ENCODE results near the gene FCHO2. TPM values are rescaled to one million over a fixed set of nuclear protein-coding genes. Genes with fewer than 3 reads are reported as not detected.
"Not testable (repeated sequence)": the region's sequence is repeated elsewhere in the genome, so short reads cannot be mapped to it uniquely, and the experiment has no call there.

The FCHO2 gene
- total RNA-seq, 1 experiment from 2014 or later = 14.9 TPM

DNA sequence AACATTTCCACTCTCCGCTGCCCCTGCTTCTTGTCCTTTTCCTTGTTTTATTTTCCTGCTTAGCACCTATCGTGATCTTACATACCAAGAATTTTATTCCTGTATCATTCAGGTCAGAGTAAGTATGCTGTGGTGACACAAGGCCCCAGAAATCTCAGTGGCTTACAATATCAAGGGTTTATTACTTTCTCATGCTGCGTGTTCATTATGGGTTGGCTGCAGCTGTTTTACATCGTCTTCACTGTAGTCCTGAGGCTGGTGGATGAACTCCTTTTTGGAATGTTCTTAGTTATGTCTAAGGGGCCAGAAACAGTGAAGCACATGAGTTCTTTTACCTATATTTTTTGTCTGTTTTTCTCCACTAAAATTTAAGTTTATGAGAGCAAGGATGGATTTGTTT lies 51.2 kb downstream of the FCHO2 start:
- DNase-seq (ENCODE audit: low spot score) (no peak), ATAC-seq (no peak)
- TF ChIP-seq TEAD1 (CRISPR knock-in tag; IDR thresholded peaks at IDR 0.05) = no peak
- no peak for TF ChIP-seq ZNF671 (CRISPR knock-in tag; IDR thresholded peaks at IDR 0.05)
- TF ChIP-seq, protein P1, sequence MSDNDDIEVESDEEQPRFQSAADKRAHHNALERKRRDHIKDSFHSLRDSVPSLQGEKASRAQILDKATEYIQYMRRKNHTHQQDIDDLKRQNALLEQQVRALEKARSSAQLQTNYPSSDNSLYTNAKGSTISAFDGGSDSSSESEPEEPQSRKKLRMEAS (CRISPR knock-in tag; IDR thresholded peaks at IDR 0.05) = no peak
- TF ChIP-seq TEAD4 (CRISPR knock-in tag; IDR thresholded peaks at IDR 0.05) = no peak
- TF ChIP-seq ZNF121 (CRISPR knock-in tag; IDR thresholded peaks at IDR 0.05) = no peak
- no peak for TF ChIP-seq ELF4 (CRISPR knock-in tag; IDR thresholded peaks at IDR 0.05; ENCODE audit: low read depth)
- TF ChIP-seq, protein P2, sequence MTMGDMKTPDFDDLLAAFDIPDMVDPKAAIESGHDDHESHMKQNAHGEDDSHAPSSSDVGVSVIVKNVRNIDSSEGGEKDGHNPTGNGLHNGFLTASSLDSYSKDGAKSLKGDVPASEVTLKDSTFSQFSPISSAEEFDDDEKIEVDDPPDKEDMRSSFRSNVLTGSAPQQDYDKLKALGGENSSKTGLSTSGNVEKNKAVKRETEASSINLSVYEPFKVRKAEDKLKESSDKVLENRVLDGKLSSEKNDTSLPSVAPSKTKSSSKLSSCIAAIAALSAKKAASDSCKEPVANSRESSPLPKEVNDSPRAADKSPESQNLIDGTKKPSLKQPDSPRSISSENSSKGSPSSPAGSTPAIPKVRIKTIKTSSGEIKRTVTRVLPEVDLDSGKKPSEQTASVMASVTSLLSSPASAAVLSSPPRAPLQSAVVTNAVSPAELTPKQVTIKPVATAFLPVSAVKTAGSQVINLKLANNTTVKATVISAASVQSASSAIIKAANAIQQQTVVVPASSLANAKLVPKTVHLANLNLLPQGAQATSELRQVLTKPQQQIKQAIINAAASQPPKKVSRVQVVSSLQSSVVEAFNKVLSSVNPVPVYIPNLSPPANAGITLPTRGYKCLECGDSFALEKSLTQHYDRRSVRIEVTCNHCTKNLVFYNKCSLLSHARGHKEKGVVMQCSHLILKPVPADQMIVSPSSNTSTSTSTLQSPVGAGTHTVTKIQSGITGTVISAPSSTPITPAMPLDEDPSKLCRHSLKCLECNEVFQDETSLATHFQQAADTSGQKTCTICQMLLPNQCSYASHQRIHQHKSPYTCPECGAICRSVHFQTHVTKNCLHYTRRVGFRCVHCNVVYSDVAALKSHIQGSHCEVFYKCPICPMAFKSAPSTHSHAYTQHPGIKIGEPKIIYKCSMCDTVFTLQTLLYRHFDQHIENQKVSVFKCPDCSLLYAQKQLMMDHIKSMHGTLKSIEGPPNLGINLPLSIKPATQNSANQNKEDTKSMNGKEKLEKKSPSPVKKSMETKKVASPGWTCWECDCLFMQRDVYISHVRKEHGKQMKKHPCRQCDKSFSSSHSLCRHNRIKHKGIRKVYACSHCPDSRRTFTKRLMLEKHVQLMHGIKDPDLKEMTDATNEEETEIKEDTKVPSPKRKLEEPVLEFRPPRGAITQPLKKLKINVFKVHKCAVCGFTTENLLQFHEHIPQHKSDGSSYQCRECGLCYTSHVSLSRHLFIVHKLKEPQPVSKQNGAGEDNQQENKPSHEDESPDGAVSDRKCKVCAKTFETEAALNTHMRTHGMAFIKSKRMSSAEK (CRISPR knock-in tag; IDR thresholded peaks at IDR 0.05; ENCODE audit: borderline replicate concordance) = no peak
- no peak for TF ChIP-seq ZNF138 (CRISPR knock-in tag; conservative IDR thresholded peaks at IDR 0.05)
- no peak for TF ChIP-seq ZNF263 (CRISPR knock-in tag; IDR thresholded peaks at IDR 0.05; ENCODE audit: low read depth)
- TF ChIP-seq HMGA2 (CRISPR knock-in tag; IDR thresholded peaks at IDR 0.05) = no peak
- TF ChIP-seq NFYB (CRISPR knock-in tag; conservative IDR thresholded peaks at IDR 0.05; ENCODE audit: low read depth) = no peak
- no peak for TF ChIP-seq TCF7 (CRISPR knock-in tag; IDR thresholded peaks at IDR 0.05; ENCODE audit: low read depth)
- Mint-ChIP-seq H3K9me3 (no peaks in the 10 kb centered on the region), H3K4me3 (no peak overlapping the region), H3K36me3 (no peaks in the 10 kb centered on the region), H3K4me1 (peaks cover 16% of the 10 kb centered on the region), H3K27ac (no peak overlapping the region), H3K27me3 (ENCODE audit: low read depth) (no peaks in the 10 kb centered on the region)
- ChIA-PET POLR2A (no interaction called here), CTCF (interaction anchor here (1.4 kb wide), 1 partner anchor 89 kb away, joined by 3 read pairs; no protein-coding TSS in a partner anchor)

DNA sequence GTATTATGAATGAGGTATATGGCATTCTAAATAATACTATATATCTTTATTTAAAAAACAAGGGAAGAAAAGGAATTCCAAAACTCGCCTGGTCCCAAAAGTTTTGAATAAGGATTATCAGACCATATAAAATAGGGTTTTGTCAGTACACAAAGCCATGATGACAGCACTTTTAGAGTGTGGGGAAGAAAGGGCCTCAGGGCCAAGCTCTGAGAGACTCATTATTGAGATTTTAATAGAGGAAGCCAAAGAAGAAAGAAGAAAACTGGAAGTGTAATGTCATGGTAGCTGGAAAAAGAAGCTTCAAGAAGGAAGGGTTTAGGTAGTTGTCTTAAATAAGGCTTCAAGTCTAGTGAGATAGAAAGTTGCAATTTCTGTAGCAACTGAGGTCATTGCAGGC lies 53.0 kb downstream of the FCHO2 start:
- Mint-ChIP-seq H3K4me1 (peaks cover 16% of the 10 kb centered on the region), H3K36me3 (no peaks in the 10 kb centered on the region), H3K4me3 (no peak overlapping the region), H3K27me3 (ENCODE audit: low read depth) (no peaks in the 10 kb centered on the region), H3K9me3 (no peaks in the 10 kb centered on the region; the same call in 1 of the 2 replicates), H3K27ac (peak overlapping the region; percentile 39; the same call in 1 of the 2 replicates)
- no peak for DNase-seq (ENCODE audit: low spot score)
- no peak for TF ChIP-seq ZNF121 (CRISPR knock-in tag; IDR thresholded peaks at IDR 0.05)
- no peak for TF ChIP-seq NFATC4 (CRISPR knock-in tag; IDR thresholded peaks at IDR 0.05)
- TF ChIP-seq, protein P3, sequence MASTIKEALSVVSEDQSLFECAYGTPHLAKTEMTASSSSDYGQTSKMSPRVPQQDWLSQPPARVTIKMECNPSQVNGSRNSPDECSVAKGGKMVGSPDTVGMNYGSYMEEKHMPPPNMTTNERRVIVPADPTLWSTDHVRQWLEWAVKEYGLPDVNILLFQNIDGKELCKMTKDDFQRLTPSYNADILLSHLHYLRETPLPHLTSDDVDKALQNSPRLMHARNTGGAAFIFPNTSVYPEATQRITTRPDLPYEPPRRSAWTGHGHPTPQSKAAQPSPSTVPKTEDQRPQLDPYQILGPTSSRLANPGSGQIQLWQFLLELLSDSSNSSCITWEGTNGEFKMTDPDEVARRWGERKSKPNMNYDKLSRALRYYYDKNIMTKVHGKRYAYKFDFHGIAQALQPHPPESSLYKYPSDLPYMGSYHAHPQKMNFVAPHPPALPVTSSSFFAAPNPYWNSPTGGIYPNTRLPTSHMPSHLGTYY (CRISPR knock-in tag; IDR thresholded peaks at IDR 0.05) = no peak
- no peak for TF ChIP-seq IRF2 (CRISPR knock-in tag; IDR thresholded peaks at IDR 0.05; ENCODE audit: borderline replicate concordance, low read depth)
- TF ChIP-seq SMAD4 (CRISPR knock-in tag; IDR thresholded peaks at IDR 0.05) = no peak
- no peak for TF ChIP-seq SP1 (CRISPR knock-in tag; conservative IDR thresholded peaks at IDR 0.05)
- no peak for TF ChIP-seq ZNF317 (CRISPR knock-in tag; IDR thresholded peaks at IDR 0.05; ENCODE audit: borderline replicate concordance, low read depth)
- TF ChIP-seq, protein P4, sequence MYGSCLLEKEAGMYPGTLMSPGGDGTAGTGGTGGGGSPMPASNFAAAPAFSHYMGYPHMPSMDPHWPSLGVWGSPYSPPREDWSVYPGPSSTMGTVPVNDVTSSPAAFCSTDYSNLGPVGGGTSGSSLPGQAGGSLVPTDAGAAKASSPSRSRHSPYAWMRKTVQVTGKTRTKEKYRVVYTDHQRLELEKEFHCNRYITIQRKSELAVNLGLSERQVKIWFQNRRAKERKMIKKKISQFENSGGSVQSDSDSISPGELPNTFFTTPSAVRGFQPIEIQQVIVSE (CRISPR knock-in tag; IDR thresholded peaks at IDR 0.05; ENCODE audit: borderline replicate concordance) = no peak
- TF ChIP-seq NFYB (CRISPR knock-in tag; conservative IDR thresholded peaks at IDR 0.05; ENCODE audit: low read depth) = no peak
- no peak for ATAC-seq
- ChIA-PET POLR2A (no interaction called here), CTCF (no interaction called here)

DNA sequence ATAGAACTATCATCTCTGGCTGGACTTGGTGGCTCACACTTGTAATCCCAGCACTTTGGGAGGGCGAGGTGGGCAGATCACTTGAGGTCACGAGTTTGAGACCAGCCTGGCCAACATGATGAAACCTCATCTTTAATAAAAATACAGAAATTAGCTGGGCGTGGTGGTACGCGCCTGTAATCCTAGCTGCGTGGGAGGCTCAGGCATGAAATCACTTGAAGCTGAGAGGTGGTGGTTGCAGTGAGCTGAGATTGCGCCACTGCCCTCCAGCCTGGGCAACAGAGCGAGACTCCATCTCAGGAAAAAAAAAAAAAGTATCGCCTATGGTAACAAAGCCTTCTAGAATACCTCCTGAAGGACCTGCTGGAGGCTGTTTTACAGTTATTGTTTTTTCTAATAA lies 55.8 kb downstream of the FCHO2 start:
- POLR2A ChIA-PET = interaction anchor here (0.7 kb wide), 1 partner anchor 288 kb away, joined by 3 read pairs; no protein-coding TSS in a partner anchor
- H3K27ac Mint-ChIP-seq; CTCF ChIA-PET; ATAC-seq; H3K4me1 Mint-ChIP-seq; DNase-seq (ENCODE audit: low spot score); H3K36me3 Mint-ChIP-seq; H3K27me3 Mint-ChIP-seq (ENCODE audit: low read depth); H3K9me3 Mint-ChIP-seq; H3K4me3 Mint-ChIP-seq: not testable (repeated sequence)
